T-helper 2 cell treated with Interferon-gamma antibody and Interleukin-4, amounts not matched to agents 100 ng/mL and 5 ng/mL, for 36 hours (primary cell): ENCODE measurements around the gene KCNK4. TPM values are rescaled to one million over a fixed set of nuclear protein-coding genes. Genes with fewer than 3 reads are reported as not detected.

Experiments
- intact Hi-C: fragments of 100-400 bp; cut with micrococcal nuclease; formaldehyde crosslinking; loops from one replicate; pipeline ENCODE4 v1.15.1; 2023
- total RNA-seq: library from RNA; stranded (reverse); gene quantifications from 2 replicates; pipeline ENCODE4 v1.2.3, GENCODE V29; 2022

Gene KCNK4
- total RNA-seq, 1 donor from 2014 or later: not detected

- intact Hi-C loops: loop anchor here (1.0 kb wide), 1 partner anchor 71 kb away; no protein-coding TSS in a partner anchor
These were observed 49.7 kb downstream of the KCNK4 start for GRCh38 chr11:64340671-64341335.

GRCh38 chr11:64341429-64341828, 50.3 kb downstream of the KCNK4 start:
- intact Hi-C loops: no loop called here

GRCh38 chr11:64341851-64342791, 51.0 kb downstream of the KCNK4 start:
- intact Hi-C loops: loop anchor here (1.0 kb wide), 3 partner anchors 17 to 37 kb away; partner anchors contain the start of genes ESRRA, RPS6KA4 and TRMT112

- intact Hi-C loops: loop anchor here (1.0 kb wide), 3 partner anchors 16 to 38 kb away; partner anchors contain the start of genes ESRRA, RPS6KA4 and TRMT112
These were observed 52.0 kb downstream of the KCNK4 start for GRCh38 chr11:64342869-64343745.

- intact Hi-C loops: no loop called here
These were observed 52.9 kb downstream of the KCNK4 start for GRCh38 chr11:64343767-64344559.

GRCh38 chr11:64344787-64345186, 53.7 kb downstream of the KCNK4 start:
- intact Hi-C loops: no loop called here

GRCh38 chr11:64347193-64347867, 56.2 kb downstream of the KCNK4 start:
- intact Hi-C loops: no loop called here

GRCh38 chr11:64348383-64349024, 57.4 kb downstream of the KCNK4 start:
- intact Hi-C loops: no loop called here

GRCh38 chr11:64349025-64349387, 57.9 kb downstream of the KCNK4 start:
- intact Hi-C loops: no loop called here

GRCh38 chr11:64349404-64349803, 58.3 kb downstream of the KCNK4 start:
- intact Hi-C loops: no loop called here

Other genes with a start within 250 kb of the KCNK4 start
- 11.1 and 11.4 TPM in 2 replicates for gene MACROD1, start 125.2 kb upstream of the KCNK4 start, total RNA-seq
- 267 and 285 TPM in 2 replicates for gene STIP1, start 105.1 kb upstream of the KCNK4 start, total RNA-seq
- 210 and 211 TPM in 2 replicates for gene FERMT3, start 84.6 kb upstream of the KCNK4 start, total RNA-seq
- gene TRPT1, start 65.1 kb upstream of the KCNK4 start, total RNA-seq: 23.0 and 29.5 TPM in 2 replicates
- 77.2 and 79.8 TPM in 2 replicates for gene NUDT22, start 65.0 kb upstream of the KCNK4 start, total RNA-seq
- gene DNAJC4, start 60.8 kb upstream of the KCNK4 start, total RNA-seq: 27.5 and 29.9 TPM in 2 replicates
- 59.8 and 60.4 TPM in 2 replicates for gene VEGFB, start 56.7 kb upstream of the KCNK4 start, total RNA-seq
- 36.6 and 40.3 TPM in 2 replicates for gene FKBP2, start 50.2 kb upstream of the KCNK4 start, total RNA-seq
- 141 and 144 TPM in 2 replicates for gene PPP1R14B, start 44.4 kb upstream of the KCNK4 start, total RNA-seq
- 12.7 TPM in 2 replicates for gene PLCB3, start 39.8 kb upstream of the KCNK4 start, total RNA-seq
- gene BAD, start 6.6 kb upstream of the KCNK4 start, total RNA-seq: 31.8 and 36.1 TPM in 2 replicates
- gene GPR137, start 5.5 kb upstream of the KCNK4 start, total RNA-seq: 34.8 and 36.5 TPM in 2 replicates
- not detected in 2 replicates for gene CATSPERZ, start 9.1 kb downstream of the KCNK4 start, total RNA-seq
- 40.9 and 47.6 TPM in 2 replicates for gene ESRRA, start 14.2 kb downstream of the KCNK4 start, total RNA-seq
- gene TRMT112, start 26.3 kb downstream of the KCNK4 start, total RNA-seq: 212 and 218 TPM in 2 replicates
- gene PRDX5, start 26.8 kb downstream of the KCNK4 start, total RNA-seq: 114 and 119 TPM in 2 replicates
- 132 and 135 TPM in 2 replicates for gene CCDC88B, start 48.9 kb downstream of the KCNK4 start, total RNA-seq
- 39.3 and 42.0 TPM in 2 replicates for gene RPS6KA4, start 67.9 kb downstream of the KCNK4 start, total RNA-seq